ENCODE results near the gene SLCO3A1.

The SLCO3A1 gene

DNA sequence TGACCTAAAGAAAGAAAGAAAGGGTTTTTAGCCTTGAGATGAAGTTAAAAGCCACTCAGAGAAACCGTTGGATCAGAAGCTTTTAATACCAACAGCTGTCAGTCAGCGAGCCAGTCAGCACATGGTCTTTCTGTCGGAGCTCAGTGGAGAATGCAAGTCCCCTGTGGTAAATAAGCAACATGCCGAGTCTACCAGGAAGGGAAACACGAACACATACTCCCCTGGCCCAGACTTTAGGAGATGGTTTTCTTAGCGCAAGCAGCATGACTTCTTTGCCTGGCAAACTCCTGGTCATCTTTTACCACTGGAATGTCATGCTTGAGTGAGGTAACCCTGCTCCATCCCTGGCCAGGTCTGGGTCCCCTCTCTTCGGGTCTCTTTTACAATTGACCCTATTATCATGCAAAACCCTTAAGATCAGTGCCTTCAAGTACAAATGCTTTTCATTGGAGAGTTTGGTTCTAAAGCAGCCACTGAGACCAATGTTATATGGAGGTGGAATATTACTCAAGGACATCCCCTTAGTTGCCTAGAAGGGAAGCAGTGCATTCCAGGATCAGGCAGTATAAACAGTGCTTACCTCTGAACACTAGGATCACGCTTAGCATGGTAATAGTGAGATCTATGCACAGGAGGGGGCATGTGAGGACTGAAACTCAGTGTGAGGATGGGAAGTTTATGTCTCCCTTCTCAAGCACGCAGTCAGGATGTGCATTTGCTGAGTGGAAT, 28.2 kb downstream of the SLCO3A1 start:
- DNase-seq (ENCODE audit: low read depth, low spot score), result no peak
- TF ChIP-seq, protein P1, sequence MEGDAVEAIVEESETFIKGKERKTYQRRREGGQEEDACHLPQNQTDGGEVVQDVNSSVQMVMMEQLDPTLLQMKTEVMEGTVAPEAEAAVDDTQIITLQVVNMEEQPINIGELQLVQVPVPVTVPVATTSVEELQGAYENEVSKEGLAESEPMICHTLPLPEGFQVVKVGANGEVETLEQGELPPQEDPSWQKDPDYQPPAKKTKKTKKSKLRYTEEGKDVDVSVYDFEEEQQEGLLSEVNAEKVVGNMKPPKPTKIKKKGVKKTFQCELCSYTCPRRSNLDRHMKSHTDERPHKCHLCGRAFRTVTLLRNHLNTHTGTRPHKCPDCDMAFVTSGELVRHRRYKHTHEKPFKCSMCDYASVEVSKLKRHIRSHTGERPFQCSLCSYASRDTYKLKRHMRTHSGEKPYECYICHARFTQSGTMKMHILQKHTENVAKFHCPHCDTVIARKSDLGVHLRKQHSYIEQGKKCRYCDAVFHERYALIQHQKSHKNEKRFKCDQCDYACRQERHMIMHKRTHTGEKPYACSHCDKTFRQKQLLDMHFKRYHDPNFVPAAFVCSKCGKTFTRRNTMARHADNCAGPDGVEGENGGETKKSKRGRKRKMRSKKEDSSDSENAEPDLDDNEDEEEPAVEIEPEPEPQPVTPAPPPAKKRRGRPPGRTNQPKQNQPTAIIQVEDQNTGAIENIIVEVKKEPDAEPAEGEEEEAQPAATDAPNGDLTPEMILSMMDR (IDR thresholded peaks at IDR 0.05; ENCODE audit: insufficient read depth, low read length, missing control alignments), result no peak
- no peak overlapping the region for H3K4me3 ChIP-seq (ENCODE audit: low read depth, low read length)
- CTCF ChIA-PET, result interaction anchor here (0.8 kb wide), 1 partner anchor 18 kb away, joined by 3 read pairs; no protein-coding TSS in a partner anchor
- POLR2A ChIA-PET, result no interaction called here

DNA sequence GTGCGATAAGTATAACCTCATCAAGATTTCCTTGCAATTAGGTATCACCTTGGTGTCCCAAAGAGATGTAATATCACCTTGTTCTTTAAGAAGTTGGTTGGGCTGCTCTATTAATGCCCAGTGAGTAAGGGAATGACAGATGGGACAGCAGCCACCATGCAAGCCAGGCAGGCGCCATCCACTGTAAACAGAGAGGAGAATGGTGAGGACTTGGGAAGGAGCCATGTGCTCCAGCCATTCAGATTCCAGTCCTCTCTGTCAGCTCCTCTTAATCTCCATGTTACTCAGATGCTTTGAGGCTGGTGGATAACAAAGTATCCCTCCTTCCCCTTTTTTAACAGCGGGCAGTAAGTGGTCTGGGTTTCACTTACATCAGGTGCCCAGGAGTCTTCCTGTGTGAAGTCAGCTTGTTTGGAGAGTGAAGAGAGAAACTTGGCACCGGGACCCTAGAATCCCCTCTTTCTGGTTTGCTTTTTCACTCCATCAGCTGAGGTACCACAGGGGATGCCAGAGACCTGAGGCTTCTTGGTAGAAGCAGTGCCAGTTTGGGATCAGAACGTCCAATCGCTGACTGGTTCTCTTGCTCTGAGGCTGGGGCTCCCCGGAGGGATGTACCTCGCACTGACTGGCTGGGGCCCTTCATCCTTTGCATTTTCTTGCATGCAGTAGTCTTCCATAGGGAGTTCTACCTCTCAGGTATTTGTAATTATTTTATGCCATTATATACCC, 29.5 kb downstream of the SLCO3A1 start:
- DNase-seq (ENCODE audit: low read depth, low spot score), result no peak
- POLR2A ChIA-PET, result no interaction called here
- TF ChIP-seq, protein P1 (IDR thresholded peaks at IDR 0.05; ENCODE audit: insufficient read depth, low read length, missing control alignments), result no peak
- CTCF ChIA-PET, result no interaction called here
- no peak overlapping the region for H3K4me3 ChIP-seq (ENCODE audit: low read depth, low read length)

GRCh38 chr15:91884606-91885005, 31.1 kb downstream of the SLCO3A1 start:
- H3K4me3 ChIP-seq (ENCODE audit: low read depth, low read length), result no peak overlapping the region
- ChIA-PET POLR2A (no interaction called here), CTCF (no interaction called here)
- no peak for DNase-seq (ENCODE audit: low read depth, low spot score)
- TF ChIP-seq, protein P1 (IDR thresholded peaks at IDR 0.05; ENCODE audit: insufficient read depth, low read length, missing control alignments), result no peak

GRCh38 chr15:91885054-91885453, 31.5 kb downstream of the SLCO3A1 start:
- TF ChIP-seq, protein P1 (IDR thresholded peaks at IDR 0.05; ENCODE audit: insufficient read depth, low read length, missing control alignments), result no peak
- DNase-seq (ENCODE audit: low read depth, low spot score), result no peak
- H3K4me3 ChIP-seq (ENCODE audit: low read depth, low read length), result no peak overlapping the region
- CTCF ChIA-PET, result no interaction called here
- POLR2A ChIA-PET, result no interaction called here

- TF ChIP-seq, protein P1 (IDR thresholded peaks at IDR 0.05; ENCODE audit: insufficient read depth, low read length, missing control alignments), result no peak
- ChIA-PET CTCF (no interaction called here), POLR2A (no interaction called here)
- no peak overlapping the region for H3K4me3 ChIP-seq (ENCODE audit: low read depth, low read length)
- no peak for DNase-seq (ENCODE audit: low read depth, low spot score)
Observed at GRCh38 chr15:91885714-91886270, 32.3 kb downstream of the SLCO3A1 start.

DNA sequence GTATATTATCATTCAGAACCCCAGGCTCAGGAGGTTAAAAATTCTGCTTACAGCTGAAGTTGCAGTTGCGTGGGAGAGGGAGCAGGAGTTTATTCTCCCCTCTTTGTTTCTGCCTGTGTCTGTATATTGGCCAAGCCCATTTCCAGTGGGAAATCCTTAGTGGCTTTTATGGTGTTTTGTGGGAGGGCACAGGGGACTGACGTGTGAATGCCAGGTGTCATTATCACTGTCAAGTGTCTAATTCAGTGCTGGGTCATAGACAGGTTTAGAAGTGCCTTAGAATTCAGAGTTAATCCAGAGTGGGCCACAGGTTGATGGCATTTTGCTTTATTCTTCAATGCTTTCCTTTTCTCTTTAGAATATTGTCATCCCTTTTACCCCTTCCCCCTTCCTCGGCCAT, 33.4 kb downstream of the SLCO3A1 start:
- TF ChIP-seq, protein P1 (IDR thresholded peaks at IDR 0.05; ENCODE audit: insufficient read depth, low read length, missing control alignments), result no peak
- H3K4me3 ChIP-seq (ENCODE audit: low read depth, low read length), result no peak overlapping the region
- no peak for DNase-seq (ENCODE audit: low read depth, low spot score)
- ChIA-PET CTCF (no interaction called here), POLR2A (no interaction called here)

Measured in AG04449 (cell line).